Activated effector memory CD4-positive, alpha-beta T cell treated with anti-CD3 and anti-CD28 coated beads, Interleukin-2, amount 50 U/mL, for 16 hours (primary cell): Measurements from ENCODE around the gene DOK6.
"Not testable (repeated sequence)": the region's sequence is repeated elsewhere in the genome, so short reads cannot be mapped to it uniquely, and the experiment has no call there.

Experiments
- DNase-seq: peaks from one replicate; pipeline ENCODE4 v3.0.0-alpha.2; 2020

The DOK6 gene

DNA sequence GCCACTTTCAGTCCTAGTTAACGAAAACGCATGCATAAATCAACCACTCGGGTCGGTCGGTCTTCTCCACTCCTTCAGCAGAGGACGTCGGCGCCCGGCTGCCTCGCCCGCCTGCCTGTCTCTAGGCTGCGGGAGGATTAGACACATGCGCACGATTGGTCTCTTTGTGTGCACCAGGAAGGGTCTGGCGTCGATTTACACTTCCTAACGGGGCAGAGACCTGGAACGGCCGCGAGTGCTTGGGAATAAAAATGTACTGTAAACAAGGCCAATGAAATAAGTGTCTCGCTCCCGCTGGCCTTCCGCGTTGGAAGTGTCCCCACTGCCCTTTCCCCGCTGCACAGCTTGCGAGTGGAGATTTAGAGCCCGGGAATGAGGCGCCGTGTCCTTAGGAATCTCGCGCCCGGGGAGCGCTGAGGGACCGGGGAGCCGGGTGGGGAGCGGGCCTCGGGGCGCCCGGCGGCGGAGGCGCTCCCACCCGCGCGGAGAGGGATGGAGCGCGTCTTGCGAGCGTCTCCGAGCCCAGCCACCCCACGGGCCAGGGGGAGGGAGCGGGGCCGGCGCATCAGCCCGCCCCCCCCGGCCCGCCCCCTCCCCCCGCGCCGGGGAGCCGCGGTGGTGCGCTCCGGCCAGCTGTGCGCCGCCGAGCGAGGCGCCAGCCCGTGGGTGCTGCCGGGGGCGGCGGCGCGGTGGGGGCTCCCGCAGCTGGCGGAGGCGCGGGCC is at the start of gene DOK6:
DOK6 (plus strand) TSS at position 636 of the 723 bp plus-strand sequence.
- no peak for DNase-seq

GRCh38 chr18:69353023-69353422 is 47.7 kb upstream of the DOK6 start:
- no peak for DNase-seq

DNA sequence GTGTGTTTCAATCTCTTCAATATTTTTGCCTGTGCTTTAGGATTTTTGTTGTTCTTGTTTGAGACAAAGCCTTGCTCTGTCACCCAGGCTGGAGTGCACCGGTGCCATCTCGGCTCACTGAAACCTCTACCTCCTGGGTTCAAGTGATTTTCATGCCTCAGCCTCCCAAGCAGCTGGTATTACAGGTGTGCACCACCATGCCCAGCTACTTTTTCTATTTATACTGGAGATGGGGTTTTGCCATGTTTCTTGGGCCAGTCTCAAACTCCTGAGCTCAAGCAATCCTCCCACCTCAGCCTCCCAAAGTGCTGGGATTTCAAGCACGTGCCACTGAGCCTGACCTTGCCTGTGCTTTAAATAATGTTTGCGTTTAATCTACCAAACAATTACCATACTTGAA is 43.1 kb upstream of the DOK6 start:
- DNase-seq = no peak

- DNase-seq = no peak
Observed at GRCh38 chr18:69358212-69358895, 42.3 kb upstream of the DOK6 start.

- not testable (repeated sequence) for DNase-seq
Observed at GRCh38 chr18:69359768-69360167, 40.9 kb upstream of the DOK6 start.

DNA sequence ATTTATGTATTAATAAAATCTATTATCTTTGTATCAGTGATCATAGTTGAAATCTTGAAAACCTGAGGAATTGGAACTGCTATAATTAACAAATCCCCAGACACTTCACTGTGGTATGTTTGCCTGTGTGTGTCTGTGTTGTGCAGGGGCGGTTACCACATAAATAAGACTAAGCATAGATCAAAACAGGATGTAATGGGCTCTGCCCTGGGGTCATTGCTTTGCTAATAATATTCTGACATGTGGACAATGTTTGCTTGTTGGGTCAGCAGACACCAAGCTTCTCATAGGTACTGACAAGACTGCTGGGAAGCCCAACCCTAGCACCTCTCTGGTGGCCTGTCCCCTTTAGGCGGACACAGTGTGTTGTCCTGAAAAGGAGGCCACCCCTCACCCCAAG is 35.8 kb upstream of the DOK6 start:
- DNase-seq = no peak

DNA sequence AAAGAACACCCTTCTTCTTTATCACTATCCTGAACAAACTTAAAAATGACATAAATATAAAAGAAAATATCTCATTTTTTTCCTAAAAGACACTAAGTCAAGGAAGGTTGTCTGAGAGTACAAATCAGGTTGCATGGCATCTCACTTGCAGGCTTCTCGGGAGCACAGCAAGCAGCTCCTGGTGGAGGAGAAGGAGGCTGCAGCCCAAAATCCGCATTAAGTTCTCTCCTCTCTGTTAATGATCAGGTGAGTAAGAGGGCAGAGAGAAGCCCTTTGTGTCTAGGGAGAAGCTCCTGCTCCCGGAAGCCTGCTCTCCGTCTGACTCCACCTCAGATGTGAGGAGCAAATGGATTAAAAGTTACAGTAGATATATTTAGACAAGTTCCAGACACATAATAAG is 35.0 kb upstream of the DOK6 start:
- no peak for DNase-seq

DNA sequence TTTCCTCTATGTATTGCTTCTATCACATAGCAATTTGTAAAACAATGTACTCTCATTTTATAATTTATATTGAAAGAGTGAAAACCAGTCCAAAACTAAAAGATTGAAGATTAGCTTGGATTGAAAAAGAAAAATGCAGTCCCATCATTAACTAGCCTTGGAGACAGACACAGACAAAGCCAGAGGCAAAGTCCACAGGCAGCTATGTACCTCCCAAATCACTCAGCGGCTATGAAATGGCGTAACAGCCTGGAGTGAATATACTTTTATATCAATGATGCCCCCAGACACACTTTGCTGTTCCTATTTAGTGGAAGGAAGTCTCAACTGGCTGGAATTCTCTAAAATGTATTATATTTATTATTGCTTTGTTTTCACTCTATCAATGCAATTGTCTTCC is 33.6 kb upstream of the DOK6 start:
- DNase-seq = no peak

GRCh38 chr18:69371729-69372128 is 29.0 kb upstream of the DOK6 start:
- no peak for DNase-seq

DNA sequence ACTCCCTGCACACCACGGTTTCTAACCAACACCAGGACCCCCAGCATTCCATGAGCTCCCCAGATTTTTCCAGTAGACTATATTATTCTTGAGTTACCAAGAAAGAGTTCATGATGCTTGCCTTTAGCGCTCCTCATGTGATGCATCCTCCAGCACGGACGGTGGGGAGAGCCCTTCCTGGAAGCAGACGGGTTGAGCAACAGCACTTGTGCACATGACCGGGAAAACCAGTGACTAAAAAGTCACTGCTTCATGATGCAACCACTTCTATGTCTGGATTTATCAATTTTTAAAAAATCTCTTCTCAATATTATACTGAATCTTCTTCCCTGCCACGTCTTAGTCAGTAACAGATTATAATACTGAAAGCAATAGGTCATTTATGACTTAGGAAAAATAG is 20.4 kb upstream of the DOK6 start:
- no peak for DNase-seq

DNA sequence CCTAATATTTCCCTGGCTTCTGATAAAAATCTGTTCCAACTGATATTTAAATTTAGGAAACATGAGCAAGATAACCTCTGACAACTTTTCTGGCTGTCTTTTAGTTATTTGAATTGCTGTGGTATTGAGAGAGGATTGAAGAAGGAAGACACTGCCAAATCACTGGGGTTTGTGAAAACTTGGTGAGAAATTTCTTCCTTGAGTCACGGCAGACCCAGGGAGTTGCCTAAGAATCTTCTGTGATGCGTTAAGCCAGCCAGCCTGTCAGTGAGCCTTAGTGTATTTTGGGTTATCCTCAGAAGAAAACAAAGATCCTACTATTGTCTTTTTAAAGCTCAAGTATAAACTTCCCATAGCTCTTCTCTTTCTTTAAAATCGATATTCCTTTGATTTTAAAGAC is 17.5 kb upstream of the DOK6 start:
- no peak for DNase-seq

GRCh38 chr18:69387186-69387585 is 13.5 kb upstream of the DOK6 start:
- DNase-seq = no peak

- DNase-seq = no peak
Observed at GRCh38 chr18:69388222-69388621, 12.5 kb upstream of the DOK6 start.

DNA sequence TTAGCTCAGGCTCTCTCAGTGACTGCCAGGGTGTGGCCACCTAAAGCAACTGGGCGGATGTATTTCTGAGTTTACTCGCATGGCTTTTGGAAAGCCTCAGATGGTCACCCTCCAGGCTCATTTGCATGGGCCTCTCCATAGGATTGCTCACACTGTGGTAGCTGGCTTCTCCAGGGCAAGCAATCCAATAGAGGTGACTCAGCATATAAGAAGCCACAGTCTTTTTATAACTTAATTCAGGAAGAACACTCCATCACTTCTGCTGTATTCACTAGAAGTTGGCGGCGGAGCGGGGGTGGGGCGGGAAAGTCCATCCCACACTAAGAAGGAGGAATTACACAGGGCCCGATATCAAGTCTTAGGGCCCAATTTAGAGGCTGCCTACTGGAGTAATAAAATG is 3.6 kb upstream of the DOK6 start:
- DNase-seq = no peak

DNA sequence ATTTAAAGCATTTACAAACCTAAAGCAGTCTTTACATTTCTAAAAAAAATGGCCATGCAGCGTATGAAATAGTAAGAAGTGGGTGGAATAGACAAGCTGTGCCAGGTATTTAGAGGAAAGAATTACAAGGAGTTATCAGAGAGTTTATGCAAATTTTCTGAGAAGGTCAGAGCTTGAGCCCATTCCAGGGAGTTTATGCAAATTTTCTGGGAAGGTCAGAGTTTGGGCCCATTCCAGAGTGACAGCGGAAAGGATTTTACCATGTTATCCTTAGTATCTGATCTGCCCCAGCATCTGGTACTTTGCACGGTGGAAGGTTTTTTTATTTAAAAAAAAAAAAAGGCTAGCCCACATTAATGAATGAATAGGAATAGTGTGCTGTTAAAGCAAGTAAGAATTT is 1.4 kb upstream of the DOK6 start:
- no peak for DNase-seq

- DNase-seq = no peak
Observed at GRCh38 chr18:69400976-69401225, 213 bp downstream of the DOK6 start.

GRCh38 chr18:69401226-69401971 is 711 bp downstream of the DOK6 start:
- DNase-seq = no peak

- no peak for DNase-seq
Observed at GRCh38 chr18:69401972-69402532, 1.4 kb downstream of the DOK6 start.

DNA sequence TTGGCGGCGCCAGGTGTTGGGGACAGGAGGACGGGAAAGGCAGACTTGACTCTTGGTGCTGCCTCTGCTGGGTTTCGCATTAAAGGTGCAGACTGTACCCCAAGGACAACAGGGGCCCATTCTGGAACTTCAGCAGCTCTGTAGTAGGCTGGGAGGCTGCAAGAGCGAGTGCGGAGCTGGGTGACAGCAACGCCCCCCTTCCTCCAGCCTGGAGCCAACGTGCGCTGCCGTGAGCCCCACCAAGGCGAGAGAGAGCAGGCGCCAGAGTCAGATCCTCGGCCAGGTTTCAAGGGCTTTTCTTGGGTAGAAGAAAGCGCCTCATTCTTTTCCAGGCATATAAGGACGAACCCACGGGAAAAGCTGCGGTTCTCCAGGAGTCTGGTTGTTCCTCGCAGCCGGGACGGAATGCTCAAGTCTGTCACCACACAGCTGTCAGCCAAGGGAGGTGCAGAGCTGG is 1.9 kb downstream of the DOK6 start:
- no peak for DNase-seq

DNA sequence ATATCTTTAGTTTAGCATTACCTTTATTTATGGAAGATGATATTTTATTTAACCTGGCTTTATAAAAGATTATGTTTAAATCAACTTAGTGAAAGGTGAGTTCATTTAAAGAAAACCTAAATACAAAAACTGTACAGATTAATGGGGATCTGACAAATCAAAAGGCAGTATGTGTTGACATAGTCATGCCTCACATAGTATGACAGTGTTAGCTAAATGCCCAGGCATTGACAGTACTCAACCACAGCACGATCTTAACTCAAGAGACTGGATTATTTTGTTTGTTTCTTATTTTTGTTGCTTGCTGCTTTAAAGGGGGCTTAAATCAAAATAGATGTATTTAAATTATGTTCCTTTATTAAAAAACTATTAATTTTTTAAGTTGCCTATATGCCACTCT is 7.8 kb downstream of the DOK6 start:
- no peak for DNase-seq

DNA sequence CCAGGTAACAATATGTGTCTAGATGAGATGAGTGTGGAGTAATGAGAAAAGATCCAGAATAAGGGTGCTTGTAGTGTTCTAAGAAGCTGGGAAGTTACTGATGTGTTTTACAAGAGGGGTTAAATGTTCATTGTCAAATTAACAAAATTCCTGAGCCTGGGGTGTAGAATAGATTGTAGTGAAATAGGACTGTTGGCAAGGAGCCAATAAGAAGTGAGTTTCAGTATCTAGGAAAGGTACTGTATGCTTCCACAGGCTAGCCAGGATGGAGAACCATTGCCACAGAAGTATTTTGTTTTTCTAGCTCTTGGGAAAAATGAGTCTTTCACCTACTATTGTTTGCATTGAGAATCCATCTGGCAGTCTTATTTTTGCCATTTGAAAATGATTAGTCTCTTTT is 10.5 kb downstream of the DOK6 start:
- no peak for DNase-seq

DNA sequence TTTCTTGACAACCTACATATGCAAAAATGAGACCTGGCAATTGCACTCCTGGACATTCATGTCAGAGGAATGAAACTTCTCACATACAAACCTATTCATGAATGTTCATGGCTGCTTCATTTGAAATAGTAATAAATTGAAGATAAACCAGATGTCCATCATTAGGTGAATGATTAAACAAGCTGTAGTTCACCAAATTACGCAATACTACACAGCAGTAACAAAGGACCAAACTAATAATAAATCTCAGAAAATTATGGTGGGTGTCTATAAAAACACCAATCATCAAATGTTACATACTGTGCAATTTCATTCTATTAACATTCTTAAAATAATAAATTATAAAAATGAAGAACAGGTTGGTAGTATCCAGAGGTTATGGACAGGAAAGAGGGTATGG is 13.5 kb downstream of the DOK6 start:
- DNase-seq = no peak

DNA sequence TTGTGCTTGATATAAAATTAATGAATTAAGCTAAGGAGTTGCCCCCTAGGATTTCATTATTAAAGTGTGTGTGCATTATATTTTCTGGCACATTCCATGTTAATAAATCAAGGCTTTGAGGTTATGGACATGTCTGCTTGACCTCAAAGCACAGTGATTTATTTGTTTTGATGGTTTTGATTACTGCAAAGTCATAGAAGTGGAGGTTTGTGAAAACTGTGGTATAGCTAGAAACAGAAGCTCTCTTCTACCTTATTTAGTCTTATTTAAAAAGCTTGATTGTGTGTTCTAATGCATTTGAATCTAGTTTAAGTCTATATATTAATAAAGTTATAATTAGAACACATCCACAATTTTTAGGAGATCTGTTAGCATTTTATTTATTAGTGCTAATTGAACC is 32.2 kb downstream of the DOK6 start:
- no peak for DNase-seq

DNA sequence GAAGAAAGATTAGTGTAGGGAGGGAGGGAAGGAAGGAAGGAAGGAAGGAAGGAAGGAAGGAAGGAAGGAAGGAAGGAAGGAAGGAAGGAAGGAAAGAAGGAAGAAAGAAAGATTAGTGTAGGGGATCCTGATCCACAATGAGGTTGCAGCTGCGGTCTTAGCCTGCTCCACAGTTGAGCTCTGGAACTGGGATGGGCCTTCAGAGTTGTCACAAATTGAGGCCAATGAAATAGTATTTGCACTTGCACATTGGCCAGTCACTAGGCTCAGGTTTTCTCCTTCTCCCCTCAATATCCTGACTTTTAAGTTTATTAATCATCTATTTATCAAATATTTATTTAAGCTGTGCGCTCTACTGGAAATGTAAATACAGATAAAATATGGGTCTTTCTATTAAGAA is 34.3 kb downstream of the DOK6 start:
- DNase-seq = no peak
